Fibroblast of skin of left biceps (primary cell): ENCODE data around the gene CRHBP.
"Not testable (repeated sequence)": the region's sequence is repeated elsewhere in the genome, so short reads cannot be mapped to it uniquely, and the experiment has no call there.

Experiments
- DNase-seq, 2 experiments: peaks; one replicate each; pipeline ENCODE4 v3.0.0-alpha.2; 2013; ENCODE audit warnings: low read depth in 2 of 2

The CRHBP gene

GRCh38 chr5:76958991-76959767, 6.3 kb downstream of the CRHBP start:
- peak; percentile 21 to 25 for DNase-seq

DNA sequence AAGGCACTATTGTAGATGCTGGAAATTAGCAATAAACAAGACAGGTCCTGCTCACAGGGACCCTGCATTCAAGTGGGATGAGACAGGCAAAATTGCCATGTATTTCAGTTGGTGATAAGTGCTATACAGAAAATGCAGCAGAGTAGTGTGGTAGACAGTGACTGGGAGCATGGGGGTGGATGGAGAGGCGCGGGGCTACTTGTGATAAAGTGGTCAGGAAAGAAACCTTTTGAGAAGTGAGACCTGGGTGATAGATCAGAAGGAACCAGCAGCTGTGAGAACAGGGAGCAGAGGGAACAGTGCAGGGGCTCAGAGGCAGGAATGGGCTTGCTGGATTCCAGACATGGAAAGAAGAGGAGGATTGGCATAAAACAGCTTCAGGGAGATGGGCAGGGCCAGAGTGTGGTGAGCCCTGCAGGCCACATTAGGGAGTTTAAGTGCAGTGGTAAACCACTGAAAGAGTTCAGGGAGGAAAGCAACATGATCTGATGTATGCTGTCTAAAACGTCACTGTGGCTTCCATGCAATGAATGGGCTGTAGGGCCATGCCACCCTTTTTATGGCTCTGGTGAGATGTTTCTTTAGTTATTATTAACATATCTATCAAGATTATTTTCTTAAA, 7.3 kb downstream of the CRHBP start:
- DNase-seq: no peak

DNA sequence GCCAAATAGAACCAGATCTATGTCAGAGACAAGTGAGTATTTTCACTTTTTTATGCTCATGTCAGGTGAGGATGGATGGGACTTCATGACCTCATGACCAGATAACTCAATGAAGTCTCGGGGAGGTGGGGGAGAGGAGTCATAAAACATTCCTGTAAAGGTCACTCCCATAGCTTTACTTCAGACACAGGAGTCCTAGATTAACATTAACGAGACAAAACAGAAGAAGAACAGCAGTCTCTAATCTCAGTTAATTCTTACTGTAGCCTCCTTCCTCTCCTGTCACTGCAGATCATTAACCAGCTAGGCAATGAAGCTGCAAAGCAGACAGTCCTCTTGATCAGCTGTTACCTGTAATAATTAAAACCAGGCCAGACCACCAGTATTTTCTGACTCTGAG, 11.2 kb downstream of the CRHBP start:
- DNase-seq: no peak

DNA sequence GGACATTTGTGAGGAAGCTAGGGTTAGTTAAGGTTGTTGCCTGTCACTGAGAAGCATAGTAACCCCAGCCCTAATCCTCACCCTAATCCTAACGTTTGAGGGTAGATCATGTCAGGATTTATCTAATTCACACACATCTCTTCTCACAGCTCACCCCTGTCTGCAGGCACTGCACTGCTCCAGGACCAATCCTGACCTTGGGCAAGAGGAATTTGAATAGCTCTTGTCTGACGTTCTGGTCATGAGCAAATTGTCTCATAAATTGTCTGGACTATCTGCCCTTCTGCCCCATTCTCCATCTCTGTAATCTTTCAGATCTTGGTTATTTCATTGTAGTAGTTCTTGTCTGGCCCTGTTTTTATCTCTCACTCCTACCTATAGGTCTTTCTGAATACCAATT, 18.7 kb downstream of the CRHBP start:
- DNase-seq: no peak

DNA sequence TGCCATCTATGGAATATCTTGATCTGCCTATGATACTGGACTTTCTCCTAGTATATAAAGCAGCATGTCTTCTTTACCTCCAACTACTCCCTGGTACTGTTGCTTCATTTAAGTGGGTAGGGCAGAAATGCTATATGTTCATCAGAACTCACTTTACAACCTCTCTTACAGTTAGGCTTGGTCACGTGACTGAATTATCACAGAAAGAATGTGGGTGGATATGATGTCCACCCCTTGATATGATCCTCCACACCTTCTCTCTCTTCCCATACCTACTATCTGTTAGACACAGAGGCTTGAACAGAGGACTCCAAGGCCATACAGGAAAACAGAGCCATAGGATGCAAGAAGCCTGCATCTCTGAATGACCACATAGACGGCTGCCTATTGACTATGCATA, 19.8 kb downstream of the CRHBP start:
- DNase-seq: no peak

- DNase-seq: no peak
These were observed 21.9 kb downstream of the CRHBP start for GRCh38 chr5:76974785-76975184.

DNA sequence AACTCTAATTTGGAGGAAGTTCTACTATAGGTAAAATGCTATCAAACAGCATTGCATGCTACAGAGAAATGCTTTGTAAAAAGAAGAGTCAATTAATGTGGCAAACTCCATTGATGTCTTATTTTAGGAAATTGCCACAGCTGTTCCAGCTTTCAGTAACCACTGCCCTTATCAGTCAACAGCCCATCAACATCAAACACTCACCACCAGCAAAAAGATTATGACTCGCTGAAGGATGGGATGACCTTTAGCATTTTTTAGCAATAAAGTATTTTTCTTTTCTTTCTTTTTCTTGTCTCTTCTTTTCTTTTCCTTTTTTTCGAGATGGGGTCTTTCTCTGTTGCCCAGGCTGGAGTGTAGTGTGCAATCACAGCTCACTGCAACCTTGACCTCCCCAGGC, 26.0 kb downstream of the CRHBP start:
- no peak for DNase-seq

DNA sequence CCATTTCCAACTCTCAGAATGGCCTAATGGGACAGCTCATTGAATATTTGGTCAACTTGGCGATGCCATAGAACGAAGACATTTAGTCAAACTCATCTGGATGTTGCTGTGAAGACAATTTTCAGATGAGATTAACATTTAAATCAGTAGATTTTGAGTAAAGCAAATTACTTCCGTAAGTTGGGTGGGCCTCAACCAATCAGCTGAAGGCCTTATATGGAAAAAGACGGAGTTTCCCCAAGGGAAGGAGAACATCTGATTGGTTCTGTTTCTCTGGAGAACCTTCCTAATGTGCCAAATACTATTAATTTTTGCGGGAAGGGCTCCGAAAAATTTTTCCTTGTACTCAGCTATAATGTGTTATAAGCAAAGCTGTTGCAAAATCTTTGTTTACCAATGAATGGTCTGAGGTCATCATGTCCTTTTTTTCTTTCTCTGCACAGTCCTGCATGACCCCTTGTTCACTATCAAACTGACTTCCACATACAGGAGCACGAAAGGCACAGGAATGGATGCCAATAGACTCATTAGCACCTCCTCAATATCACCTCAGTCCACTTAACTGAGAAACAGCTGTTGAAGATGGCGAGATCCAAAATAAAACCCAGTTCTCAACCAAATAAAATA, 27.8 kb downstream of the CRHBP start:
- no peak for DNase-seq

GRCh38 chr5:76982450-76982849, 29.6 kb downstream of the CRHBP start:
- no peak for DNase-seq

DNA sequence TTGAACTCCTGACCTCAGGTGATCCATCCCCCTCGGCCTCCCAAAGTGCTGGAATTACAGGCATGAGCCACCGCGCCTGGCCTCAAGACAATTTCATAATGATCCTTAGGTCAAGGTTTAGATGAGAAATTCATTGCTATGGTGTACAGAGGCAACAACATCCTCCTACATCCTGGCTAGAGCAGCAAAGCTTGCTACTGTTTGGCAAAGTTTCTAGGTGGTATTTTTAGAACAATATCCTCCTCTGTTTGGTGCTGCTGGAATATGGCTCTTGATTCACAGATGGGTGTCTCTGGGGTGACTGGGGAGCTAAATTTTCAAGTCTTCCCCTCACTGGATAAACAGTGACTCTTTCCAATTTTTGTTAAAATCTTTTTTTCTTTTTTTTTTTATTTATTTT, 30.6 kb downstream of the CRHBP start:
- DNase-seq: no peak

GRCh38 chr5:76986825-76987526, 34.1 kb downstream of the CRHBP start:
- DNase-seq: no peak

DNA sequence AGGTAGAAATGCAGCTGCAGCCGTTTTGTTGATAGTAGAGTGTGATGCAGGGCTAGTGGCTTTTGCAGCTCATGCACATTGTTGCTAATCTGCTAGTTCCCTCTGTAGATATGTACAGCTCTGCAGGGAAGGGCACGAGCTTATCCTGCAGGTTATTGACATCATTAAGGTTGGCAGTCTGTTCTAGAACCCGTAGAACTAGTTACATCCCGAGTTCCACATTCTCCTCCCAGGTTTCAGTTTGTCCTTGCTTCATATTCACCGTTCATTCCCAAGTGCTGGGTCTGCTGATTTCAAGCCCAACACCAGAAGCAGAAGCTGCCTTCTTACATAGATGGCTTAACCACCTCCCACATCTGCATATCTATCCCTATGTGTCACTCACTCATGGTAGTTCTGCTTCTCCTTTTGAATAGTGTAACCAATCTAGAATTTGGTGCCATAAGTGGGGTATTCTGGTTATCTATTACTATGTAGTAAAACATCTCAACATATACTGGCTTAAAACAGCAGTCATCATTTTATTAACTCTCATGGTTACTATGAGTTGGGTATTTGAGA, 38.1 kb downstream of the CRHBP start:
- DNase-seq: no peak

- DNase-seq: not testable (repeated sequence)
These were observed 40.6 kb downstream of the CRHBP start for GRCh38 chr5:76993436-76993835.

GRCh38 chr5:76994337-76994736, 41.5 kb downstream of the CRHBP start:
- no peak for DNase-seq

DNA sequence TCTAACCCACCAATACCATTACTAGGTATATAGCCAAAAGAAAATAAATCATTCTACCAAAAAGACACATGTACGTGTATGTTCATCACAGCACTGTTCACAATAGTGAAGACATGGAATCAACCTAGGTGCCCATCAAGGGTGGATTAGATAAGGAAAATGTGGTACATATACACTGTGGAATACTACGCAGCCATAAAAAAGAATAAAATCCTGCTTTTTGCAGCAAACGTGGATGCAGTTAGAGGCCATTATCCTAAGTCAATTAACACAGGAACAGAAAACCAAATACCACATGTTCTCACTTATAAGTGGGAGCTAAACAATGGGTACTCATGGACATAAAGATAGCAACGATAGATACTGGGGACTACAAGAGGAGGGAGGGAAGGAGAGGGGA, 45.4 kb downstream of the CRHBP start:
- DNase-seq: not testable (repeated sequence)

DNA sequence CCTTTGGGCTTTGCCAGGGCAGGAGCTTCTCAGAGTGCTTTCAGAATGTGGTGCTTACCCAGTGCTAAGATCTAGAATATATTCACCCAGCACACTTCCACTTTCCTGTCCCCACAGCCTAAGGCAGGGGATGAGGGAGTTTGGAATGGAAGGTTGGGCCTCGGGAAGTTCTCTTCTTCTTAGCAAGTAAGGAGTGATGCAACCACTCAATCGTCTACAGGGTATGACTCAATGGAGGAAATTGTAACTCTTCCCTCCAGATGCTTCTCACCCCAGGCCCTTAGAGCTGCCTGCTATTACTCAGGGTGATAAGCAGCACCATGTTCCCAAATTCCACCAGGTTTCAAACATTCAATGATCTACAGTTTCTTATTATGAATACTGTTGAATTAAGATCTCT, 46.6 kb downstream of the CRHBP start:
- DNase-seq: peak; percentile 23 to 36

GRCh38 chr5:77003246-77003645, 50.4 kb downstream of the CRHBP start:
- no peak for DNase-seq

DNA sequence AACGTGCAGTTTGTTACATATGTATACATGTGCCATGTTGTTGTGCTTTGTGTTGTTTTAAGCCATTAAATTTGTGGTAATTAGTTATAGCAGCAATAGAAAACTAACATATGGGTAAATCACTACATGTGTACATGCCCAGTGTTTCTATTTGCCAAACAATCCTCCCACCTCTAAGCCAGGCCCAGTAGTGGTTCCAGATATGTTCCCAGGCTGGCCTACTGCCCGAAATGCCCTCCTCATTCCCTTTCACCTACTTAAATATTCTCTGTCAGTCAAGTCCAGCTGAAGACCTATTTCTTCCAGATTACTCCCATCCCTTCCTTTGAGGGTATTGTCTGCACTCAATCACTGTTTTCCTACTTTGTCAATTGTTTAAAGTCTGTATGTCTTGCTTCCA, 53.3 kb downstream of the CRHBP start:
- DNase-seq: no peak

DNA sequence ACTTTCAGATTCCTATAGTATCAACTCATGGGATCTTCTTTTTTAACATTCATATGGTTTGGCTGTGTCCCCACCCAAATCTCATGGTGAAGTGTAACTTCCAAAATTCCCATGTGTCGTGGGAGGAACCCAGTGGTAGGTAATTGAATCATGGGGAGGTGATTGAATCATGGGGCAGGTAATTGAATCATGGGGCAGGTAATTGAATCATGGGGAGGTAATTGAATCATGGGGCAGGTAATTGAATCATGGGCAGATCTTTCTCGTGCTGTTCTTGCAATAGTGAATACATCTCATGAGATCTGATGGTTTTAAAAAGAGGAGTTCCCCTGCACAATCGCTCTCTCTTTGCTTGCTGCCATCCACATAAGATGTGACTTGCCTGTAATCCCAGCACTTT, 55.6 kb downstream of the CRHBP start:
- DNase-seq: no peak

DNA sequence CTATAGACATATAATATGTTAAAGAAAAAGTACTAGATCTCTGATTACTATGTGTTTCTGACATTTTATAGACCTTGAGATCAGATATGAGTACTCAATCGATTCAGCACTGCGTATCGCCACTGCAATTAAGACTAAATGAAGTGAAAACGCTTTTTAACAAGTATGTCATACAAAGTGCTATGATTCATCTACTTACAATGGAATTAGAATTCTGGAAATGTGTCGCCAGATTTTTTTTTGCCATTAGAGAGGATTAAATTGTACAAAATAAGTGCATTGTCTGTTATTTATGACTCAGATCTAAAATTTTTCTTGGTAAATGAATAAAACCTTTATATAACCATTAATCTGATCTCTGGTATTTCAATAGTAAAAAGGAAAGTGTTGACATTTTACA, 57.4 kb downstream of the CRHBP start:
- no peak for DNase-seq

DNA sequence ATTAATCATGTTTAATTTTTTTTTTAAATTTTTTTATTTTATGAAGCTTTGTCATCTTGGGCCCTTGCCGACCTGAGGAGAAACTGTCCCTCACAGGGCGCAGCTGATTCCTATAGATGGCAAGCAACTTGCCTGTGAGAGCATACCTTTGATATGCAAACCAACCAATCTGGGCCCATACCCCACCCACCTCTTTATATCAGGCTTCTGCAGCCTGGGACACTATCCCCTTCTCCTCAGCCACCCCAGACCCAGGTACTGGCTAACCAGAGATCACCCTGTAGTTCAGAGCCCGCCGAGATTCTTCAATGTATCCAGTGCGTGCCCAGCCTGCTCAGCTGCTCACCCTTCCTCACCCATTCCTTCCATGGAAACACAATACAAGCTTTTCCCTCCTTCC, 58.7 kb downstream of the CRHBP start:
- no peak for DNase-seq

DNA sequence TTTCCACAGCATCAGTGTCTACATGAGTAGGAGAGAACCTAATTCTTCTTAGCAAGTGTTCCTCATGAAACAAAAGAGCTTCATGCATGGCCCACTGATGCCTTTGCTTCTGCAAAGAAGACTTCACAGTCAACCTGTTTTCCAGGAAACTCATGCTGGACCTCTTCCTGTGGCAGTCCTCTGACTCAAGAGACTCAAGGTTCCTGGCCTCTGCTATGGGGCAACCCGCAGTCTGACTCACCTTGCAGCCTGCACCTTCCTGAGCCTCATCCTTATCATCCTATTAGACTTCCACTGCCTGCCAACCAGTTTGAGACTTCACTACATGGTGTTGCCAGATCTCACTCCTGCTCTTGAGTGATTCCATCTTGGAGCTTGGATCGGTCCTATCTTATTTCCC, 59.8 kb downstream of the CRHBP start:
- no peak for DNase-seq
